GM15510 (cell line): Measurements from ENCODE around the gene TTC6.

Experiments used
- POLR2A ChIP-seq: IDR thresholded peaks from 3 replicates; pipeline ENCODE4 v1.6.1; 2011; ENCODE audit warnings: borderline replicate concordance; ENCODE audit not compliant: insufficient read length; ENCODE audit errors: extremely low read depth

The TTC6 gene

DNA sequence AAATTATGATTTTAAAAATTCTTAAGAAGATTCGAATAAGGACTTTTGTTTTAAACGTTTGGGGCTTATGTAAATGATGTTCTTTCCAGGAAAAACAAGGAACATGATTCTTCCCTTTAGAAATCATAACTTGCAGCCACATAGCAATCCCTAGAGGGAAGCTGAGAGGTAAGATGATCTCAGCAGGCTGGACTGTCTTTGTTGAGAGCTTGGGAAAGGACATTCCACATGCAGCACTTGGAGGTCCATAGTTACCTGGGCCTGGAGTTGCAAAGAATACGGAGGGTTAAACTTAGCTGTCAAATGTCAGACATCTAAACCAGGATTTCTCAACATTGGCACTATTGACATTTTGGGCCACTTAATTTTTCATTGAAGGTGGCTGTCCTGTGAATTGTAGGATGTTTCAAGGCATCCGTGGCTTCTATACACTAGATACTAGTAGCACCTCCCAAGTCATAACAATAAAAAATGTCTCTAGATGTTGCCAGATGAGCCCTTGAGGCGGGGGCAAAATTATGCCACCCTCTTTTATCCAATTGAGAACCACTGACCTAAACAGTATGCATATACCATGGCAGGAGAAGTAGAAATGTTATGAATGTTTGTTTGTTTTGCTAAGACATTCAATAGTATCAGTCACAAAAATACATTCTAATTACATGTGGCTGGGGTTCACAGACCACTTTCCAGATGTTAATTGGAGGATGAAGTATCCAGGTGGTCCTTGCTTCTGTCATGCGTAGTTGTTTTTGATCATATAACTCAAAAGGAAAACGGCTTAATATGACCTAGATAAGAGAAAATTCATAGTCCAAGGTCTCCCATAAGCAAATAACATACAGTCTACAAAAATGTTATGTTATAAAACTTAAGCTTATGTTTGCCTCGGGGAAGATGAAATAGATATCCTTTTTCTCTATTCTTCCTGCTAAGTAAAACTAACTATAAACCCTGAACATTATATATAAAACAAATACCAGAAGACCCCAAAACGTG, 30.5 kb downstream of the TTC6 start:
- no peak for TF ChIP-seq POLR2A

DNA sequence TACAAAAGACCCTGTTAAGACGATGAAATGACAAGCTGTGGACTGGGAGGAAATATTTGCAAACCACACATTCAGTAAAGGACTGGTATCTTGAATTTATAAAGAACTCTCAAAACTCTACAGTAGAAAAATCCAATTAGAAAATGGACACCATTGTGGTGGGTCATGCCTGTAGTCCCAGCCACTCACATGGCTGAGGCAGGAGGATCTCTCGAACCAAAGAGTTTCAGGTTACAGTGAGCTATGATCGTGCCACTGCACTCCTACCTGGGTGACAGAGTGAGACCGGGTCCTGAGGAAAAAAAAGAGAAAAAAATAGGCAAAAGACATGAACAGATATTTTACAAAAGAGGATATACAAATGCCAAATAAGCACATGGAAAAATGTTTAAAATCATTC, 41.9 kb downstream of the TTC6 start:
- TF ChIP-seq POLR2A: no peak

DNA sequence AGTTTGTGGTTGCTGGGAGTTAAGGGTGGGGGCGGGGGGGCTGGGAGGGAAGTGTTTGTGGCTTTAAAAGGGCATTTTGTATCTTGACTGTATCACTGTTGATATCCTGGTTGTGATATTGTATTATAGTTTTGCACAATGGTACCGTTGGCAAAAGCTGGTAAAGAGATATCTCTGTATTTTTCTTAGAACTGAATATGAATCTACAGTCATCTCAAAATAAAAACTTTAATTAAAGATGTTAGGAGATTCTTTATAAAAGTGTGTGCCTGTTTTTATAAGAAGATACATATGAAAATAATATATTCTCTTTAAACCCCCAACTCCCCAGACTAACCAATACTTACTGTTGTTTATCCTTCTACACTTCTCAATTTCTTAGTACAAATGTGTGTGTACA, 43.2 kb downstream of the TTC6 start:
- TF ChIP-seq POLR2A: no peak

DNA sequence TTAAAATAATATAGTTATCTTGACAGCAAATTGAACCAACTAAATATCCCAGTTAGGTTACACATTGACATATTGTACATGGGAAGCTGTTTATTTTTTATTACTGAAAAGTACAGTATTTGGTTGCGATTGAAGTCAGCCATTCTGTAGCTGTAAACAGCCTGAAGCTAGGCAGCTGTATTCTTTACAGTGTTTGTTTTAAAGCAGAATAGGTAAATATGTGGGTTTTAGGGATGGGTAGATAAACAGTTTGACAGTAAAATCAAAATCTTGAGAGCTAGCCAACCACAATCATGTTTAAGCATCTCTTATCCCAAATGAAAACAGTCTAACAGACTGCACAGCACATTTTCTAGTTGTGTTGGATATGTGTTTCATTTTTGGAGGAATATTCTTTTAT, 45.7 kb downstream of the TTC6 start:
- no peak for TF ChIP-seq POLR2A

DNA sequence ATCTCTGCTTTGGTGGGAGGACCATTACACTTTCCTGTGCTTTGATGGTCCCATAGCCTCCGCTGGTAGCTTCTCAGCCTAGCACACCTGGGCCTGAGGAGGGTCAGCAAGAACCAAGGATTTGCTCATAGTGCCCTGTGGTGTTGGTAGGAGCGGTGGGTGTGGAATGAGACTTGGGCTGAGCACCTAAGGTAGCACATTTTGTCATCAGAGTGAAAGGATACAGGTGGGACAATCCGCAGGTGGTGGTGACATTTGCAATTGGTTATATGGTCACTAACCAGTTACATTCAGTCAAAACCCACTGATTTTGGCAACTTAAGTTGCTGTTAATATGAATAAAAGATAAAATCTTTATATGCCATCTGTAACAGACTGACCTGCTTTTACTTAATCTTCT, 46.7 kb downstream of the TTC6 start:
- TF ChIP-seq POLR2A: no peak

DNA sequence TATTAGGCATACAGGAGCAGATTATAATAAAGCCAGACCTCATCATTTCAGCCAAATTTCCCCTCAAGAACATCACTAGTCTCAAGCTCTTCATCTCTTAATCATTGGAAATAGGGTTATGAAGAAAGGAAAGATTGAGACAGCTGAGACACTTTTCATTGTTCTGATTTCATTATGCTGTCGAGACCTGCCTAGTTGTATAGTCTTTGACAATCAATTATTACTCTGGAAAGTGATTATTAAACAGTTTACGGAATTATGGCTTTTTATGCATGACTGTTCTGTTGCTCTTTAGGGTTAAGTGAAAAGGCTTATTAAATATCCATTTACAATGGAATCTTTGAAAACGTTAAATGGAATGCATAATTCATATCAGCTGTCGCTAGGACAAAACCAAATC, 48.3 kb downstream of the TTC6 start:
- no peak for TF ChIP-seq POLR2A
